Skeletal muscle satellite cell (primary cell): ENCODE data around the gene P3H3. TPM values are rescaled to one million over a fixed set of nuclear protein-coding genes. Genes with fewer than 3 reads are reported as not detected.

Source experiments
- H3K27me3 ChIP-seq: 2 replicates; pipeline ENCODE4 v1.7.0; 2013; ENCODE audit warnings: low read length; ENCODE audit not compliant: control insufficient read depth, insufficient read depth
- H3K36me3 ChIP-seq: 2 replicates; pipeline ENCODE4 v1.7.0; 2013; ENCODE audit warnings: mild to moderate bottlenecking, control low read depth, low read length; ENCODE audit not compliant: insufficient read depth
- H3K4me1 ChIP-seq: 2 replicates; pipeline ENCODE4 v1.7.0; 2013; ENCODE audit warnings: low read length; ENCODE audit not compliant: control insufficient read depth, insufficient read depth
- H3K4me2 ChIP-seq: 2 replicates; pipeline ENCODE4 v1.7.0; 2013; ENCODE audit warnings: mild to moderate bottlenecking, low read length
- H3K4me3 ChIP-seq: 2 replicates; pipeline ENCODE4 v1.7.0; 2013; ENCODE audit warnings: low read length
- H3K9ac ChIP-seq: 2 replicates; pipeline ENCODE4 v1.7.0; 2013; ENCODE audit warnings: mild to moderate bottlenecking, low read depth, low read length, moderate library complexity
- H3K9me3 ChIP-seq: replicated peaks from 2 replicates; pipeline ENCODE4 v1.7.0; 2013; ENCODE audit warnings: mild to moderate bottlenecking, control low read depth, low read length
- total RNA-seq: library from RNA; depleted of rRNA; stranded (reverse); fragments of >200 nt; gene quantifications from 2 replicates; pipeline ENCODE4 v1.2.3, GENCODE V29; 2012; rRNA removed

Gene P3H3, protein sequence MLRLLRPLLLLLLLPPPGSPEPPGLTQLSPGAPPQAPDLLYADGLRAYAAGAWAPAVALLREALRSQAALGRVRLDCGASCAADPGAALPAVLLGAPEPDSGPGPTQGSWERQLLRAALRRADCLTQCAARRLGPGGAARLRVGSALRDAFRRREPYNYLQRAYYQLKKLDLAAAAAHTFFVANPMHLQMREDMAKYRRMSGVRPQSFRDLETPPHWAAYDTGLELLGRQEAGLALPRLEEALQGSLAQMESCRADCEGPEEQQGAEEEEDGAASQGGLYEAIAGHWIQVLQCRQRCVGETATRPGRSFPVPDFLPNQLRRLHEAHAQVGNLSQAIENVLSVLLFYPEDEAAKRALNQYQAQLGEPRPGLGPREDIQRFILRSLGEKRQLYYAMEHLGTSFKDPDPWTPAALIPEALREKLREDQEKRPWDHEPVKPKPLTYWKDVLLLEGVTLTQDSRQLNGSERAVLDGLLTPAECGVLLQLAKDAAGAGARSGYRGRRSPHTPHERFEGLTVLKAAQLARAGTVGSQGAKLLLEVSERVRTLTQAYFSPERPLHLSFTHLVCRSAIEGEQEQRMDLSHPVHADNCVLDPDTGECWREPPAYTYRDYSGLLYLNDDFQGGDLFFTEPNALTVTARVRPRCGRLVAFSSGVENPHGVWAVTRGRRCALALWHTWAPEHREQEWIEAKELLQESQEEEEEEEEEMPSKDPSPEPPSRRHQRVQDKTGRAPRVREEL
- 51.7 and 52.4 TPM in 2 replicates for total RNA-seq

DNA sequence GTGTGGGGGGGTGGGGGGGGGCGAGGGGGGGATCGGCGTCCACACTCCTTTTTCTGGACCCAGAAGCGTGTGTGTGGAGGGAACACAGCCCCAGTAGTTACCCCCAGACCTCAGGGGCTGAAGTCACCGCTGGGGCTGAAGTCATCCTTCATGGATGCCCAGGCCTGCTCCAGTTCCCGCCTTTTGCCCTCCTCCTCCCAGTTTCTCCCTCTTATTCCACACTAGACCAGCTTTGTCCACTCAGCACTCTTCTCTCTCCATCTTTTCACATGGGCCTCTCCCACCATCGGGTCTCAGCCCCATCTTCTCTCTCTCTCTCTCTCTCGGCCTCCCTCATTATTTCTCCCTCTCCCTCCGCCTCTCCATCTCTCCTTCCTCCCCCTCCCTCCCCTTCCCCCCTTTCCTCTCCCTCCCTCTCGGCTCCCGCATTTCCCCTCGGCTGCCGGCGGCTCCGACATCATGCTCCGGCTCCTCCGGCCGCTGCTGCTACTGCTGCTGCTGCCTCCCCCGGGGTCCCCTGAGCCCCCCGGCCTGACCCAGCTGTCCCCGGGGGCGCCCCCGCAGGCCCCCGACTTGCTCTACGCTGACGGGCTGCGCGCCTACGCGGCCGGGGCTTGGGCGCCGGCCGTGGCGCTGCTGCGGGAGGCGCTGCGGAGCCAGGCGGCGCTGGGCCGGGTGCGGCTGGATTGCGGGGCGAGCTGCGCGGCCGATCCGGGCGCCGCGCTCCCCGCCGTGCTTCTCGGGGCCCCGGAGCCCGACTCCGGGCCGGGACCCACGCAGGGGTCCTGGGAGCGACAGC is at the start of gene P3H3:
TSS of gene P3H3 (plus strand) at position 426 of the 799 bp plus-strand sequence. CDS start at position 460, 34 bp downstream.
- Histone ChIP-seq H3K4me1 (peaks cover 25% of the 10 kb centered on the region), H3K9ac (peak within 1 kb of the TSS; percentile 86), H3K27me3 (peaks cover 7% of the 10 kb centered on the region), H3K4me2 (peak within 1 kb of the TSS; percentile 91), H3K36me3 (peaks cover 25% of the 10 kb centered on the region), H3K4me3 (peak within 1 kb of the TSS; percentile 83), H3K9me3 (no peaks in the 10 kb centered on the region)

DNA sequence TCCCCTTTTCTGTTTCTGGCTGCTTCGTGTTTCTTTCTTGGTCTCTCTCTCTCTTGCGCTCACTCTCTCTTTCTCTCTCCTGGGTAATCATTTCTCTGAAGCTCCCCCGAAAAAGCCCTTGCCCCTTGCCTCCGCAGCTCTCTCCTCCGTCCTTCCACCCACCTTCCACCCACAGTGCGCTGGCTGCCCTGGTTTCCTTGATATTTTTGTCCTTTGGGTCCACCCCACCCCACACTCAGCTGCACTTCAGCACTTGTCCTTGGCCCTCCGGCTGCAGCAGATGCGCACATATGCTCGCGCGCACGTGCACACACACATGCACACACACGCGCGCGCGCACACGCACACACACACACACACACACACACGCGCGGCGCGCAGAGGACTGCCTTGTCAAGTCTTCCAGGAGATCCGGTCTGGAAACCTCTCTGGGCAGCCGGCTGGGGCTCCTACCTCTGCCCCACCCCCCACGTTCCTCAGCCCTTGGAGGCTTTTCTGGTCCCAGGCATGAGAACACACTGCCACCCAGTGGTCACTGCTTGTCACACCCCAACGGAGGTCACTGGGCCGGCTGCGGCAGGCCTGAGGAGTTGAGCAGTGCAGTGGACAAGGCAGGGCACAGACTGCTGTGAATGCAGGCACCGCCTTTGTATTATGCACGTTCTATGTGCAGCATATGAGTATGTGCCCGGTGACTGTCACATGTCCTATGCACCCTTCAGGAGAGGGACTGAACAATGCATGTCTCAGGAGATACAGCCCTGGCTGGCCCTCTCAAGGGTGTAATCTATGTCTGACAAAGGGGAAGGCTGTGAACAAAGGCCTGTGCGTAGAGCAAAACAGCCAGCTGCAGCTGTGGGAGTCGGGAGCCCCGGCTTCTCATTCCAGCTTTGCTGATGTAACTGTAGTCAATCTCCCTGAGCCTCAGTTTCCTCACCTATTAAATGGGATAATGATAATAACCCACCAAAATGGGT is 49.3 kb upstream of the P3H3 start:
- no peaks in the 10 kb centered on the region for H3K27me3 ChIP-seq
- no peaks in the 10 kb centered on the region for H3K9me3 ChIP-seq
- no peak overlapping the region for H3K9ac ChIP-seq
- peak overlapping the region; percentile 70 for H3K4me2 ChIP-seq
- peak overlapping the region; percentile 35 for H3K4me3 ChIP-seq
- peaks cover 16% of the 10 kb centered on the region for H3K36me3 ChIP-seq
- peaks cover 6% of the 10 kb centered on the region for H3K4me1 ChIP-seq

DNA sequence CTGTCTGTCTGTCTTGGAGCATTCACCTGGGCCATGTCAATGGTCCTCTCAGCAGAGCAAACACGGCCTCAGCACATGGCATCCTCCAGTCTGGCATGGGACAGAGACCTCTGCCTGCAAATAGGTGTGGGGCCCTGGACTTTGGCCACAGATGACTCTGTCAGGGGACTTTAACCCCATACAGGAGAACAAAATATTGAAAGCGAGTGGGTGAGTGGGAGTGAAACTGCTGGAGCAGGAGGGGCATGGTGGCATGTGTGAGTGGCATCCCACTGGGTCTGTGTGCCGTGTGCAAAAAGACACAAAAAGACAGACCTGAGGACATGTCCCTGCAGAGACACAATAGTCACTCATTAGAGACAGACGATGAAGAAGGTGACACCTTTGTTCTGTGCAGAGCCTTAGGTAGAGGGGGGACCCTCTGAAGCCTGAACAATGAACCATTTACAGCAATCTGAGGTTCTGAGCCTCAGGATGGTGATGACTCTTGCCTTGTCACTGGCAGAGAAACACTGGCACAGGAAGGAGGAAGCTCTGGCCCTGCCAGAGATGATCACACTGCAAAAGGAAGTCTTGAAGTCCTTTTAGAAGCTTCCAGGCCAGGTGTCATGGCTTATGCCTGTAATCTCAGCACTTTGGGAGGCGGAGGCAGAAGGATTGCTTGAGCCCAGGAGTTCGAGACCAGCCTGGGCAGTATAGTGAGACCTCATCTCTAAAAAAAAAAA is 48.3 kb upstream of the P3H3 start:
- H3K4me3 ChIP-seq, result no peak overlapping the region
- H3K36me3 ChIP-seq, result peaks cover 14% of the 10 kb centered on the region
- no peak overlapping the region for H3K4me2 ChIP-seq
- no peak overlapping the region for H3K9ac ChIP-seq
- no peaks in the 10 kb centered on the region for H3K27me3 ChIP-seq
- peaks cover 6% of the 10 kb centered on the region for H3K4me1 ChIP-seq
- H3K9me3 ChIP-seq, result no peaks in the 10 kb centered on the region

DNA sequence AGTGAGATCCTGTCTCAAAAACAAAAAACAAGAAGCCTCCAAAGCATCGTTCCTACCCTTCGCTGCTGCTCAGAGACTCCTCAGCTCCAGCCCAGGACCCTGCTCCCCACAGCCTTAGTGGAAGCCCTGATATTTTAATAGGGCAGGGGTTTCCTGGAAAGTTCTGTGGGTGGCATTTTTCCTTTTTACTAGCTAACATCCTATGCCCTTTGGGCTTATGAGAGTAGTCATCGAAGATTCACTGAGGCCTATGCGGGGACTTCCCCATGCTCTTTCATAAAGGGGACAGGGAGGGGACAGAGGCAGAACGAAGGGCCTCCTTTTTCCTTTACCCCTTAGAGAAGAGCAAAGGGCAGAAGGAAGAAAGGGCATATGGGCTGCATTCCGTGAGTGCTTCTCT is 47.6 kb upstream of the P3H3 start:
- H3K9me3 ChIP-seq, result no peaks in the 10 kb centered on the region
- H3K4me3 ChIP-seq, result no peak overlapping the region
- no peaks in the 10 kb centered on the region for H3K27me3 ChIP-seq
- no peak overlapping the region for H3K4me2 ChIP-seq
- no peak overlapping the region for H3K9ac ChIP-seq
- peaks cover 7% of the 10 kb centered on the region for H3K36me3 ChIP-seq
- H3K4me1 ChIP-seq, result peaks cover 6% of the 10 kb centered on the region

DNA sequence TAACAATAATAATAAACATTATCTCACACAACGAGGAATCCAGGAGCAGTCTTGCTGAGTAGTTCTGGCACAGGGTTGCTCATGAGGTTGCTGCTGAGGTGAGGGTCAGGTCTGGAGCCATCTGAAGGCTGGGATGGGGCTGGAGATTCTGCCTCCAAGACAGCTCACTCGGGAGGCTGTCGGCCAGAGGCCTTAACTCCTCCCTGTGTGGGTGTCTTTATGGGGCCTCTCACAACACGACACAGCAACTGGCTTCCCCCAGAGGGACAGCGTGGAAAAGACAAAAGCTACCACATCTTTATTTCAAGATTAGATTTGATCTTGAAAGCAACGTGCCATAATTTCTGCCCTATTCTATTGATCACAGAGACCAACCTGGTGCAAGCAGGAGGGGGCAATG is 46.1 kb upstream of the P3H3 start:
- H3K4me3 ChIP-seq, result no peak overlapping the region
- no peak overlapping the region for H3K9ac ChIP-seq
- H3K9me3 ChIP-seq, result no peaks in the 10 kb centered on the region
- H3K27me3 ChIP-seq, result no peaks in the 10 kb centered on the region
- no peak overlapping the region for H3K4me2 ChIP-seq
- H3K36me3 ChIP-seq, result no peaks in the 10 kb centered on the region
- H3K4me1 ChIP-seq, result peaks cover 6% of the 10 kb centered on the region

DNA sequence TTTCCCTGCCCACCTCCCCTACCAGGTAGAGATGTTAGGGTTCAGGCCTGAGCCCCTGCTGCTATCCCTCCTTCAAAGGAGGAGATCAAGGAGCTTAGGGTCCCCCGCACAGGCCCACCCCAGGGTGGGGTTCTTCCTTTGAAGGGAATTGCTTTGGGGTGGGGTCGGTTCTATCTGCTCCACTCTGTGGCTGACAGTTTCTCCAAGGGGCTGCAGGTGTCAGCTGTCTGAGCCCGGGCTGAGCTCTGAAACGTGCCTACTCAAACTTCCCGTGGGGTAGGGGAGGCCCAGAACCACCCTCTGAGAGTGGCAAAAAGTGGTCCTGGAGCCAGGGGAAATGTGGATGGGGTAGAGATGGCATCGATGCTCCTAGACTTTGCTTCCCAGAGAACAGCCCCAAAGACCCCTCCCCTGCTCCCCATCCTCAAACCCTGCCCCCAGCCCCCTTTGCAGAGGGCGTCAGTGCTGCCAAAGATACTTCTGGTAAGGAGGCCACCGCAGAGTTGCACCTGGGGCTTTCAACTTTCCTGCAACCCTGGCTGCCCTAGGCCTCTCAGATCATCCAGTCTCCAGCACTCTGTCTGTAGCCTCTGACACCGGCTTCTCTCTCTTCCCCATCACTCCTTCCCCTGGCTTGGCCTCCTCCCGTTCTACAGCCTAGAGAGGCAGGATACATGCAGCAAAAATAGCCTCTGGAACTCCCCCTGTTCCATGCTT is 45.2 kb upstream of the P3H3 start:
- H3K9ac ChIP-seq, result no peak overlapping the region
- H3K9me3 ChIP-seq, result no peaks in the 10 kb centered on the region
- peaks cover 6% of the 10 kb centered on the region for H3K4me1 ChIP-seq
- H3K27me3 ChIP-seq, result no peaks in the 10 kb centered on the region
- H3K4me2 ChIP-seq, result no peak overlapping the region
- H3K4me3 ChIP-seq, result no peak overlapping the region
- H3K36me3 ChIP-seq, result no peaks in the 10 kb centered on the region

DNA sequence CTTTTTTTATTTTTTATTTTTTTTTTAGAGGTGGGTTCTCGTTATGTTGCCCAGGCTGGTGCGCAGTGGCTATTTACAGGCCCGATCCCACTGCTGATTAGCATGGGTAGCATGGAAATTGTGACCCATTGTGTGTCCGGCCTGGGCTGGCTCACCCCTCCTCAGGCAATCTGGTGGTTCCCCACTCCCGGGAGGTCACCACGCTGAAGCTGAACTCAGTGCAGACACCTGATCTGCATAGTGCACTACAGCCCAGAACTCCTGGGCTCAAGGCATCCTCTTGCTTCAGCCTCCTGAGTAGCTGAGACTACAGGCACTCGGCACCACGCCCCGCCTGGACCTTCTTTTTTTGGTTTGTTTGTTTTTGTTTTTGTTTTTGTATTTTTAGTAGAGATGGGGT is 44.4 kb upstream of the P3H3 start:
- Histone ChIP-seq H3K4me3 (no peak overlapping the region), H3K9ac (no peak overlapping the region), H3K36me3 (no peaks in the 10 kb centered on the region), H3K4me2 (no peak overlapping the region), H3K27me3 (no peaks in the 10 kb centered on the region), H3K9me3 (no peaks in the 10 kb centered on the region), H3K4me1 (no peaks in the 10 kb centered on the region)

DNA sequence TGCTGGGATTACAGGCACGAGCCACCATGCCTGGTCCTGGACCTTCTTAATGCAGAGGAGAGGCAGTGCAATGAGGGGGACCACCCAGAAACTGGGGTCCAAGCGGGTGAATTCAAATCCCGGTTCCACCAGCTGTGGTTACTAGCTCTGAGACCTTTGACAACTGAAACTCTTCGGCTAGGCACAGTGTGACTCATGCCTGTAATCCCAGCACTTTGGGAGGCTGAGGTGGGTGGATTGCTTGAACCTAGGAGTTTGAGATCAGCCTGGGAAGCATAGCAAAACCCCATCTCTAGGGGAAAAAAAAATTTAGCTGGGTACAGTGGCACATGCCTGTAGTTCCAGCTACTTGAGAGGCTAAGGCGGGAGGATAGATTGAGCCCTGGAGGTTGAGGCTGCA is 43.9 kb upstream of the P3H3 start:
- Histone ChIP-seq H3K4me3 (no peak overlapping the region), H3K9me3 (no peaks in the 10 kb centered on the region), H3K4me2 (no peak overlapping the region), H3K36me3 (no peaks in the 10 kb centered on the region), H3K27me3 (no peaks in the 10 kb centered on the region), H3K9ac (no peak overlapping the region), H3K4me1 (no peaks in the 10 kb centered on the region)

DNA sequence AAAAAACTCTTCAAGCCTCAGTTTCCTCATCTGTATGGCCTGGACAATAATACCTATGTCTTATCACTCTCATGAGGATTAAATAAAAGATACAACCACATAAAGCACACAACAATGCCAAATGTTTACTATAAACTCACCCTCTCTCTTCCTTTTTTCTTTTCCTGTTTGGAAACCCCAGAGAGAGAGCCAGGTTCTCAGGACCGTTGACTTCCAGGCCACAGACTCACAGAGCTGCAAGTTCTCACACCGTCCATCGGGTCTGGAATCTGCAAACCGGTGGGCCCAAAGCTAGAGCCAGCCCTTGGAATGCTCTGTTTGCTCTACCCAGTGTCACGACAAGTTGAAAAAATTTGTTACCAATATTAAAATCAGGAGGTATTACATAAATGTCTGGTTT is 43.4 kb upstream of the P3H3 start:
- Histone ChIP-seq H3K4me1 (no peaks in the 10 kb centered on the region), H3K9me3 (no peaks in the 10 kb centered on the region), H3K27me3 (no peaks in the 10 kb centered on the region), H3K36me3 (no peaks in the 10 kb centered on the region), H3K4me2 (no peak overlapping the region), H3K9ac (no peak overlapping the region), H3K4me3 (no peak overlapping the region)
